Lower leg skin (tissue), 4 donors: ENCODE data around the gene SMPDL3A. TPM values are rescaled to one million over a fixed set of nuclear protein-coding genes. Genes with fewer than 3 reads are reported as not detected.

Experiments used
- DNase-seq, 2 donors: peaks; one replicate each; pipeline ENCODE4 v3.0.0-alpha.2; 2019; ENCODE audit warnings: low spot score in 2 of 2
- H3K4me3 ChIP-seq: fragments of 200-600 bp; sonication (generic); 2 replicates; pipeline ENCODE4 v1.5.1; 2017; ENCODE audit warnings: mild to moderate bottlenecking, low read depth; ENCODE audit not compliant: poor library complexity, severe bottlenecking
- CTCF ChIP-seq, 3 donors: fragments of 450-650 bp; IDR thresholded peaks; one replicate each; pipeline ENCODE4 v1.5.1; 2016; ENCODE audit warnings: antibody characterized with exemption in 3 of 3, mild to moderate bottlenecking in 3 of 3, moderate library complexity in 2 of 3
- POLR2A ChIP-seq, 2 donors: fragments of 450-650 bp; IDR thresholded peaks; one replicate each; pipeline ENCODE4 v1.6.1; 2016 to 2017; ENCODE audit warnings: antibody characterized with exemption in 2 of 2, mild to moderate bottlenecking in 1 of 2, moderate library complexity in 1 of 2
- WGBS, 2 donors: methylation state at CpG; one replicate each; pipeline ENCODE4 v1.1.5; 2018; 5-methylcytosine and 5-hydroxymethylcytosine counted together
- intact Hi-C: fragments of 100-400 bp; cut with DNase I; formaldehyde crosslinking; loops from one replicate; pipeline ENCODE4 v1.15.0; 2023; ENCODE audit warnings: low total_unique reads
- total RNA-seq, 4 donors: library from RNA; depleted of rRNA; stranded (reverse); fragments of >200 nt; gene quantifications; one replicate each; pipeline ENCODE4 v1.1.0, GENCODE V29; 2016

SMPDL3A gene
- total RNA-seq, 4 donors from 2014 or later: 109 to 120 (median 113) TPM

- intact Hi-C loops: no loop called here
- no peak overlapping the region for H3K4me3 ChIP-seq
- DNase-seq: no peak
- WGBS, 2 donors: 59 to 71% methylated on average over 5 of the region's 5 CpGs
- TF ChIP-seq CTCF (IDR thresholded peaks at IDR 0.05): no peak
- no peak for TF ChIP-seq POLR2A (IDR thresholded peaks at IDR 0.05)
These were observed 35.4 kb upstream of the SMPDL3A start for GRCh38 chr6:122753688-122754056.

- intact Hi-C loops: no loop called here
- no peak for DNase-seq
- H3K4me3 ChIP-seq: no peak overlapping the region
- TF ChIP-seq POLR2A (IDR thresholded peaks at IDR 0.05) (no peak), CTCF (IDR thresholded peaks at IDR 0.05) (no peak)
- 66 to 72% methylated on average over 5 of the region's 5 CpGs for WGBS, 2 donors
These were observed 34.8 kb upstream of the SMPDL3A start for GRCh38 chr6:122754191-122754731.

GRCh38 chr6:122755901-122756300 lies 33.2 kb upstream of the SMPDL3A start:
- 47 to 58% methylated on average over 9 of the region's 9 CpGs for WGBS, 2 donors
- intact Hi-C loops: no loop called here
- no peak overlapping the region for H3K4me3 ChIP-seq
- DNase-seq: no peak
- no peak for TF ChIP-seq POLR2A (IDR thresholded peaks at IDR 0.05)
- no peak for TF ChIP-seq CTCF (IDR thresholded peaks at IDR 0.05)

GRCh38 chr6:122758927-122759334 lies 30.1 kb upstream of the SMPDL3A start:
- 32 to 34% methylated on average over 1 of the region's 1 CpG for WGBS, 2 donors
- no peak overlapping the region for H3K4me3 ChIP-seq
- intact Hi-C loops: no loop called here
- no peak for DNase-seq
- TF ChIP-seq POLR2A (IDR thresholded peaks at IDR 0.05): no peak
- no peak for TF ChIP-seq CTCF (IDR thresholded peaks at IDR 0.05)

GRCh38 chr6:122760330-122760729 lies 28.7 kb upstream of the SMPDL3A start:
- no peak overlapping the region for H3K4me3 ChIP-seq
- TF ChIP-seq CTCF (IDR thresholded peaks at IDR 0.05): no peak
- TF ChIP-seq POLR2A (IDR thresholded peaks at IDR 0.05): no peak
- intact Hi-C loops: no loop called here
- DNase-seq: no peak

- TF ChIP-seq POLR2A (IDR thresholded peaks at IDR 0.05) (no peak), CTCF (IDR thresholded peaks at IDR 0.05) (no peak)
- intact Hi-C loops: no loop called here
- DNase-seq: no peak
- no peak overlapping the region for H3K4me3 ChIP-seq
These were observed 22.8 kb upstream of the SMPDL3A start for GRCh38 chr6:122766256-122766655.
